LNCAP (cell line): ENCODE results near the gene ZNF106.

Experiments
- CTCF ChIP-seq: fragments of 450-650 bp; IDR thresholded peaks from 2 replicates; pipeline ENCODE4 v1.5.1; 2017; ENCODE audit warnings: mild to moderate bottlenecking

The ZNF106 gene

DNA sequence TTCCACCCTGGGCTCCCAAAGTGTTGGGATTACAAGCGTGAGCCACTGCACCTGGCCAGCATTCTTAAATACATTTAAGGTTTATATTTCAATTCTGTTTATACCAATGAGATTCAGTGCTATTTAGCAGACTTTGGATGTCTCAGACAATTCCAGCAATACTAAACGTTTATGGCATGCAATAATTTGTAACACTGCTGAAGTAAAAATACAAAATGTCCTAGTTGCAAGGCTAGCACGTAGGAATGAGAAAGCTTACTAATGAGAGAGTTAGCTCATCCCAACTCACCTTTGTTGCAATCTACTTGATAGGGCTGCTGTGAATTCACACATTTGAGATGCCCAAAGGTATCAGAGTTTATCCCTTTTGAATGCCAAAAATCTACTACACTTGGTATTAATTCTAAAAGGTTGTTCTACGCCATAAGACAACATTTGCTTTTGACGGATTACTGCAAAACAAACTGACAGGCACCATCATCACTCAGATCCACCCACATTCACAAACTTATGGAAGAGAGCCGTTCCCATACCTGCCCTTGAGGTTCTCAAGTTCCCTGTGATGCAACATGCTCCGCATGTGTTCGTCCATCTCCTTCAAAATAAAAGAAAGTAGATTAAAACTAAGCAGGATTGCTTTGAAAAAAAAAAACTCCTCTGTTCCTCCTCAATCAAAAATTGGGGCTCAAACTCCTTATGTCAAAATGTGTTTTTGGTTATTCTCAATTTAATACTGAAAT, 25.3 kb downstream of the ZNF106 start:
- TF ChIP-seq CTCF: no peak

DNA sequence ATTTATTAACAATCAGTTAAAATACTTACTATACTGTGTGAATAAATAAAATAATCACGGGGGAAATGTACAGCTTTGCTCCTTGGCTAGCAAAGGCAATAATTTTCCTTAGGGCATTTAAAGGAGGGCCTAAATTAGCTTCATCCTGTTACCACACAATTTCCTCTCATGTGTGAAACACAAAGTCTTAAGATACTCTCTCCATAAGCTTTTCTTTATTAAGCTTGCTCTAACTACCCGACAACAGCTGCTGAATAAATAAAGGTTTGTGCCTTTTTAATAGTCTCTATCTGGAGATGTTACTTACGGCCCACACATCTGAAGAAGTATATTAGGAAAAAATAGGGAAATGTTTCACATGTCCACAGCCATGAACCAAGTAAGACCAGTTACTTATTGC, 29.7 kb downstream of the ZNF106 start:
- no peak for TF ChIP-seq CTCF

DNA sequence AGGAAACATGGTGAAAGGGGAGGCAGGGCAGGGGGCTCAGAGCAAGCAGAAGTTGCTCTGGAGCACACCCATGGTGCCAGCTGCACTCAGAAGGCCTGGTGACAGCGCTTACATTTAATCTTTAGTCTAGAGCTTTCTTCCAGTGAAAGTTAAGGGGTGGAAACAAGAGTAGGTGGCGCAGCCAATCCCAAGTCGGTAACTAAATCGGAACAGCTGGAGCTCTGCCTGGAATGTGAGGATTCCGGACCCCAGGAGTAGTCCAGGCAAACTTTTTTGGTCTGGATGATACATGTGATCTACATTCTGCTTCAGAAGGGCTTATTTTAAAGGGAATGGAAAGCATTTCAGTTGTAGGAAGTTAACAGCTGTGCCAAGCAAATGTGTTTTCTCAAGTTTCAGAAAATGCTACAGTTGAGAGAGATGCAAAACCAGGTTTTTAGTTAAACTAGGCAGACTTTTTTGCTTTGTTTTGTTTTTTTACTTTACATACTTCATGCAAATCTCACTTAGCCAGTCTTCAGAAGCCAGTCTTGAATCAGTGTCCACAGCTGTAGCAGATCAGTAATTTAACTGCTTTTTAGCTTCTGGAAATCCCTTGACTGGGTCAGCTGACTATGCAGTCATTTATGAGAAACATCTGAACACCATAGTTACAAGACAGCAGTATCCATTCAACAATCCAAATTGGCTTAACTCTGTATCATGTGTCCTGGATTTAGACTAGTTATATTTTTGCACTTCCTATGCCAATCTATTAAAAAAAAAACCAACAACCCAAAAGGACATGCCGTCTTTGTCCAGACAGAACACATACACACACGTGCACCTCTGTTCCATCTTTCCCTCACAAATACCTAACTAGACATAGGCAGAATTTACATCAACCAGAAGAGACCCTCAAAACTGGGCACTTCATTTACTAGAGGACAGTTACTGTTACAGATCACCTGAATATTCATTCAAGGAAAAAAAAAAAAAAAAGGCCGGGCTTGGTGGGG, 33.2 kb downstream of the ZNF106 start:
- TF ChIP-seq CTCF: no peak

- no peak for TF ChIP-seq CTCF
Observed at GRCh38 chr15:42456971-42457370, 34.0 kb downstream of the ZNF106 start.

- TF ChIP-seq CTCF: no peak
Observed at GRCh38 chr15:42456531-42456930, 34.4 kb downstream of the ZNF106 start.

DNA sequence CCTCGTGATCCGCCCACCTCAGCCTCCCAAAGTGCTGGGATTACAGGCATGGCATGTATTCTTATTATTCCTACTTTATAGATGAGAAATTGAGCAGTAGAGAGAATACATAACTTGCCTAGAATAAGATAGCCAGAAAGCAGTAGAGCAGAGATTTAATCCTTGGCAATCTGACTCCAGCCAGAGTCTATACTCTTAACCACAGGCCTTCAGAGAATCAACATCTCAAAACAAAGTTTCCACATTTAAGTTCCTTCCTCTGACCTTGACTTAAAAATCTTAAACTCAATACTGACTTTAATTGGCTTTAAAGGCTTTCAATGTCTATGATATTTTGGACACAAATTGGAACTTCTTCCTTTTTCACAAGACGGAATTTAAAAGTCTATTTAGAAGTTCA, 37.1 kb downstream of the ZNF106 start:
- TF ChIP-seq CTCF: no peak

GRCh38 chr15:42450425-42450790, 40.5 kb downstream of the ZNF106 start:
- TF ChIP-seq CTCF: no peak
